ENCODE data around the gene ZCWPW2.

DNA sequence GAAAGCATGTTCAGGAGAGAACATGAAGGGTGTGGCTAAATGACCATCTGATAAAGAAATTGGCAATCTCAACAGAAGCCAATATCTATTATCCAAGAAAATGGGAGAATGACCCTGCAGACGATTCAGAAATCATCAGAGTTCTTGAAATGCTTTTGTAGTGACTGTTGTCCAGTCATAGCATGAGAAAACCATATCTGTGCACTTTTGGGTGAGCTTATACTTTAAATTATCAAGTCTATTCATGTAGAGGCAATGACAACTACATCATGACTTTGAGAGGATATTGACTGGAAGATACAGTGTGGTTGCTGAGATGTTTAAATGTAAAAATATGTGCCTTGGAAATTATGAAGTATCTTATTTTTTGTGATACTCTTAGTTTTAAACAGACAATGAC is 57.7 kb downstream of the ZCWPW2 start:
- TF ChIP-seq, protein P1, sequence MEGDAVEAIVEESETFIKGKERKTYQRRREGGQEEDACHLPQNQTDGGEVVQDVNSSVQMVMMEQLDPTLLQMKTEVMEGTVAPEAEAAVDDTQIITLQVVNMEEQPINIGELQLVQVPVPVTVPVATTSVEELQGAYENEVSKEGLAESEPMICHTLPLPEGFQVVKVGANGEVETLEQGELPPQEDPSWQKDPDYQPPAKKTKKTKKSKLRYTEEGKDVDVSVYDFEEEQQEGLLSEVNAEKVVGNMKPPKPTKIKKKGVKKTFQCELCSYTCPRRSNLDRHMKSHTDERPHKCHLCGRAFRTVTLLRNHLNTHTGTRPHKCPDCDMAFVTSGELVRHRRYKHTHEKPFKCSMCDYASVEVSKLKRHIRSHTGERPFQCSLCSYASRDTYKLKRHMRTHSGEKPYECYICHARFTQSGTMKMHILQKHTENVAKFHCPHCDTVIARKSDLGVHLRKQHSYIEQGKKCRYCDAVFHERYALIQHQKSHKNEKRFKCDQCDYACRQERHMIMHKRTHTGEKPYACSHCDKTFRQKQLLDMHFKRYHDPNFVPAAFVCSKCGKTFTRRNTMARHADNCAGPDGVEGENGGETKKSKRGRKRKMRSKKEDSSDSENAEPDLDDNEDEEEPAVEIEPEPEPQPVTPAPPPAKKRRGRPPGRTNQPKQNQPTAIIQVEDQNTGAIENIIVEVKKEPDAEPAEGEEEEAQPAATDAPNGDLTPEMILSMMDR (IDR thresholded peaks at IDR 0.05), result no peak
- no peak for TF ChIP-seq ZFX (IDR thresholded peaks at IDR 0.05; ENCODE audit: borderline replicate concordance)
